GM23338 (cell line): ENCODE data around the gene SH3GL2. TPM values are rescaled to one million over a fixed set of nuclear protein-coding genes. Genes with fewer than 3 reads are reported as not detected.

Experiments used
- ATAC-seq: fragments of 200-7000 bp; cut with Tn5 transposase; 3 replicates; pipeline ENCODE4 v1.9.1; 2020
- DNase-seq: peaks from one replicate; pipeline ENCODE4 v3.0.0-alpha.2; 2015; ENCODE audit warnings: low spot score
- H2AFZ ChIP-seq: fragments of 200-600 bp; sonication (generic); 2 replicates; pipeline ENCODE4 v1.8.0; 2016; ENCODE audit warnings: antibody characterized with exemption, mild to moderate bottlenecking, moderate library complexity
- H3F3A ChIP-seq: fragments of 200-600 bp; sonication (generic); replicated peaks from 2 replicates; pipeline ENCODE4 v1.8.0; 2017; ENCODE audit warnings: antibody characterized with exemption, mixed run types, low read depth
- H3K27ac ChIP-seq: fragments of 200-600 bp; sonication (generic); 2 replicates; pipeline ENCODE4 v1.6.1; 2016; ENCODE audit warnings: low read depth
- H3K27me3 ChIP-seq: fragments of 200-600 bp; sonication (generic); 2 replicates; pipeline ENCODE4 v1.8.0; 2016; ENCODE audit warnings: mild to moderate bottlenecking, mixed run types, moderate library complexity; ENCODE audit not compliant: insufficient read depth
- H3K36me3 ChIP-seq: fragments of 200-600 bp; sonication (generic); 2 replicates; pipeline ENCODE4 v1.8.0; 2016; ENCODE audit warnings: mild to moderate bottlenecking; ENCODE audit not compliant: insufficient read depth
- H3K4me1 ChIP-seq: fragments of 200-600 bp; sonication (generic); 2 replicates; pipeline ENCODE4 v1.8.0; 2016; ENCODE audit warnings: mild to moderate bottlenecking, moderate library complexity; ENCODE audit not compliant: insufficient read depth
- H3K4me2 ChIP-seq: fragments of 200-600 bp; sonication (generic); 2 replicates; pipeline ENCODE4 v1.7.1; 2017; ENCODE audit warnings: mixed run types
- H3K4me3 ChIP-seq: fragments of 200-600 bp; sonication (generic); 2 replicates; pipeline ENCODE4 v1.6.1; 2016; ENCODE audit warnings: mixed run types
- H3K79me2 ChIP-seq: fragments of 200-600 bp; sonication (generic); replicated peaks from 2 replicates; pipeline ENCODE4 v1.8.0; 2017; ENCODE audit warnings: mild to moderate bottlenecking; ENCODE audit not compliant: insufficient read depth
- H3K9me2 ChIP-seq: fragments of 200-600 bp; sonication (generic); 2 replicates; pipeline ENCODE4 v1.8.0; 2017; ENCODE audit not compliant: insufficient read depth
- H4K20me1 ChIP-seq: fragments of 200-600 bp; sonication (generic); replicated peaks from 2 replicates; pipeline ENCODE4 v1.8.0; 2017; ENCODE audit warnings: mild to moderate bottlenecking; ENCODE audit not compliant: insufficient read depth
- H3K27ac Mint-ChIP-seq: 2 replicates; pipeline ENCODE4 v1.8.0; 2020; ENCODE audit warnings: inconsistent platforms, mild to moderate bottlenecking, moderate library complexity, mixed read lengths
- H3K27me3 Mint-ChIP-seq: 3 replicates; pipeline ENCODE4 v1.8.0; 2022; ENCODE audit warnings: low read depth, mild to moderate bottlenecking, moderate library complexity, mixed read lengths, inconsistent platforms; ENCODE audit not compliant: insufficient read depth, poor library complexity
- H3K36me3 Mint-ChIP-seq: 3 replicates; pipeline ENCODE4 v1.8.0; 2021; ENCODE audit warnings: low read depth, mild to moderate bottlenecking, inconsistent platforms, moderate library complexity, mixed read lengths
- H3K4me1 Mint-ChIP-seq: 3 replicates; pipeline ENCODE4 v1.8.0; 2020; ENCODE audit warnings: mild to moderate bottlenecking, inconsistent platforms, mixed read lengths
- H3K4me3 Mint-ChIP-seq: 3 replicates; pipeline ENCODE4 v1.8.0; 2021; ENCODE audit warnings: moderate library complexity, mild to moderate bottlenecking, inconsistent platforms, mixed read lengths
- H3K9me3 Mint-ChIP-seq: 3 replicates; pipeline ENCODE4 v1.8.0; 2020; ENCODE audit warnings: moderate library complexity, mild to moderate bottlenecking, inconsistent platforms, mixed read lengths
- JUNB ChIP-seq: IDR thresholded peaks from one replicate; pipeline ENCODE4 v1.6.1; 2016; ENCODE audit warnings: antibody characterized with exemption; ENCODE audit not compliant: unreplicated experiment
- POLR2AphosphoS5 ChIP-seq: IDR thresholded peaks from 2 replicates; pipeline ENCODE4 v1.6.1; 2016; ENCODE audit warnings: antibody characterized with exemption, low read depth
- ZNF114 ChIP-seq: fragments of 250-450 bp; sonication (Bioruptor Pico); IDR thresholded peaks from 2 replicates; pipeline ENCODE4 v1.5.0; 2020; ENCODE audit warnings: mild to moderate bottlenecking, moderate library complexity
- polyA plus RNA-seq: library from polyadenylated mRNA; unstranded; fragments of >200 nt; fragmentation: Nextera tagmentation; extraction: Ambion mirVana; gene quantifications from 2 replicates; pipeline ENCODE4 v1.2.1, GENCODE V29; 2016
- total RNA-seq: library from RNA; depleted of rRNA; stranded (reverse); fragments of >200 nt; shearing (Covaris generic); gene quantifications from 2 replicates; pipeline ENCODE4 v1.2.3, GENCODE V29; 2014
- TF ChIP-seq, protein P1 (sequence below): fragments of 250-450 bp; sonication (Bioruptor Pico); IDR thresholded peaks from 2 replicates; pipeline ENCODE4 v1.5.0; 2020; ENCODE audit warnings: mild to moderate bottlenecking, moderate library complexity
- TF ChIP-seq, protein P2 (sequence below), 2 experiments: fragments of 200-600 bp in 1 of 2; sonication (generic) in 1 of 2; conservative IDR thresholded peaks; 2 replicates each; pipeline versions ENCODE4 v1.5.1 to v1.6.1; 2016 to 2017; ENCODE audit warnings: antibody characterized with exemption in 2 of 2, low read depth in 2 of 2, mild to moderate bottlenecking in 2 of 2, moderate library complexity in 1 of 2

The SH3GL2 gene
- total and polyA plus RNA-seq, 2 experiments from 2014 or later = 5.9 to 8.6 TPM

DNA sequence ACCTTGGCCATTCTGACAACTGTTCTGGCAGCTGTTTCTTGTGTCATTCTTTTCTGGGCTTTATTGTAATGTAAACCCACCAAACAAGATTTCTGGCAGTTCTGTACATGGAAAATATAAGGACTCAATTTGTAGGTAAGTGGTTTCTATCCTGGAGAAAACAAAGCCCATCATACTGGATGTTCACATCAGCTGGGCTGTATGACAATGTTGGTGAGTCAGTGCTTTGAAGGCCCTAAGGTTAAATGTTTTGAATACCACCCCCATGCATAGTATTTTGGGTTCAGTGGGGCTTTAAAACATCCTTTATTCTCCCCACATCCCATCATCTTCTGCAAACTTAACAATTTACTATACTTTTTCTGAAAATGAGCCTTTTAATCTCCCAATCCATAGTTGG, 52.5 kb downstream of the SH3GL2 start:
- Histone ChIP-seq H3K27me3 (no peaks in the 10 kb centered on the region), H4K20me1 (0 out of 2 replicates have a peak, but pooled peaks cover 3% of the 10 kb centered on the region), H3K36me3 (no peaks in the 10 kb centered on the region), H3K27ac (no peak overlapping the region), H2AFZ (no peak overlapping the region), H3K9me2 (no peaks in the 10 kb centered on the region), H3F3A (no peaks in the 10 kb centered on the region), H3K79me2 (no peaks in the 10 kb centered on the region), H3K4me3 (no peak overlapping the region), H3K4me1 (peaks cover 5% of the 10 kb centered on the region), H3K4me2 (no peak overlapping the region)
- no peak for ATAC-seq
- TF ChIP-seq ZNF114 (CRISPR knock-in tag) (no peak), JUNB (no peak), POLR2AphosphoS5 (no peak)
- TF ChIP-seq, protein P1, sequence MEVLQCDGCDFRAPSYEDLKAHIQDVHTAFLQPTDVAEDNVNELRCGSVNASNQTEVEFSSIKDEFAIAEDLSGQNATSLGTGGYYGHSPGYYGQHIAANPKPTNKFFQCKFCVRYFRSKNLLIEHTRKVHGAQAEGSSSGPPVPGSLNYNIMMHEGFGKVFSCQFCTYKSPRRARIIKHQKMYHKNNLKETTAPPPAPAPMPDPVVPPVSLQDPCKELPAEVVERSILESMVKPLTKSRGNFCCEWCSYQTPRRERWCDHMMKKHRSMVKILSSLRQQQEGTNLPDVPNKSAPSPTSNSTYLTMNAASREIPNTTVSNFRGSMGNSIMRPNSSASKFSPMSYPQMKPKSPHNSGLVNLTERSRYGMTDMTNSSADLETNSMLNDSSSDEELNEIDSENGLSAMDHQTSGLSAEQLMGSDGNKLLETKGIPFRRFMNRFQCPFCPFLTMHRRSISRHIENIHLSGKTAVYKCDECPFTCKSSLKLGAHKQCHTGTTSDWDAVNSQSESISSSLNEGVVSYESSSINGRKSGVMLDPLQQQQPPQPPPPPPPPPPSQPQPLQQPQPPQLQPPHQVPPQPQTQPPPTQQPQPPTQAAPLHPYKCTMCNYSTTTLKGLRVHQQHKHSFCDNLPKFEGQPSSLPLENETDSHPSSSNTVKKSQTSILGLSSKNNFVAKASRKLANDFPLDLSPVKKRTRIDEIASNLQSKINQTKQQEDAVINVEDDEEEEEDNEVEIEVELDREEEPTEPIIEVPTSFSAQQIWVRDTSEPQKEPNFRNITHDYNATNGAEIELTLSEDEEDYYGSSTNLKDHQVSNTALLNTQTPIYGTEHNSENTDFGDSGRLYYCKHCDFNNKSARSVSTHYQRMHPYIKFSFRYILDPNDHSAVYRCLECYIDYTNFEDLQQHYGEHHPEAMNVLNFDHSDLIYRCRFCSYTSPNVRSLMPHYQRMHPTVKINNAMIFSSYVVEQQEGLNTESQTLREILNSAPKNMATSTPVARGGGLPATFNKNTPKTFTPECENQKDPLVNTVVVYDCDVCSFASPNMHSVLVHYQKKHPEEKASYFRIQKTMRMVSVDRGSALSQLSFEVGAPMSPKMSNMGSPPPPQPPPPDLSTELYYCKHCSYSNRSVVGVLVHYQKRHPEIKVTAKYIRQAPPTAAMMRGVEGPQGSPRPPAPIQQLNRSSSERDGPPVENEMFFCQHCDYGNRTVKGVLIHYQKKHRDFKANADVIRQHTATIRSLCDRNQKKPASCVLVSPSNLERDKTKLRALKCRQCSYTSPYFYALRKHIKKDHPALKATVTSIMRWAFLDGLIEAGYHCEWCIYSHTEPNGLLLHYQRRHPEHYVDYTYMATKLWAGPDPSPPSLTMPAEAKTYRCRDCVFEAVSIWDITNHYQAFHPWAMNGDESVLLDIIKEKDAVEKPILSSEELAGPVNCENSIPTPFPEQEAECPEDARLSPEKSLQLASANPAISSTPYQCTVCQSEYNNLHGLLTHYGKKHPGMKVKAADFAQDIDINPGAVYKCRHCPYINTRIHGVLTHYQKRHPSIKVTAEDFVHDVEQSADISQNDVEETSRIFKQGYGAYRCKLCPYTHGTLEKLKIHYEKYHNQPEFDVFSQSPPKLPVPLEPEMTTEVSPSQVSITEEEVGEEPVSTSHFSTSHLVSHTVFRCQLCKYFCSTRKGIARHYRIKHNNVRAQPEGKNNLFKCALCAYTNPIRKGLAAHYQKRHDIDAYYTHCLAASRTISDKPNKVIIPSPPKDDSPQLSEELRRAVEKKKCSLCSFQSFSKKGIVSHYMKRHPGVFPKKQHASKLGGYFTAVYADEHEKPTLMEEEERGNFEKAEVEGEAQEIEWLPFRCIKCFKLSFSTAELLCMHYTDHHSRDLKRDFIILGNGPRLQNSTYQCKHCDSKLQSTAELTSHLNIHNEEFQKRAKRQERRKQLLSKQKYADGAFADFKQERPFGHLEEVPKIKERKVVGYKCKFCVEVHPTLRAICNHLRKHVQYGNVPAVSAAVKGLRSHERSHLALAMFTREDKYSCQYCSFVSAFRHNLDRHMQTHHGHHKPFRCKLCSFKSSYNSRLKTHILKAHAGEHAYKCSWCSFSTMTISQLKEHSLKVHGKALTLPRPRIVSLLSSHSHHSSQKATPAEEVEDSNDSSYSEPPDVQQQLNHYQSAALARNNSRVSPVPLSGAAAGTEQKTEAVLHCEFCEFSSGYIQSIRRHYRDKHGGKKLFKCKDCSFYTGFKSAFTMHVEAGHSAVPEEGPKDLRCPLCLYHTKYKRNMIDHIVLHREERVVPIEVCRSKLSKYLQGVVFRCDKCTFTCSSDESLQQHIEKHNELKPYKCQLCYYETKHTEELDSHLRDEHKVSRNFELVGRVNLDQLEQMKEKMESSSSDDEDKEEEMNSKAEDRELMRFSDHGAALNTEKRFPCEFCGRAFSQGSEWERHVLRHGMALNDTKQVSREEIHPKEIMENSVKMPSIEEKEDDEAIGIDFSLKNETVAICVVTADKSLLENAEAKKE (CRISPR knock-in tag) = no peak
- TF ChIP-seq, protein P2, sequence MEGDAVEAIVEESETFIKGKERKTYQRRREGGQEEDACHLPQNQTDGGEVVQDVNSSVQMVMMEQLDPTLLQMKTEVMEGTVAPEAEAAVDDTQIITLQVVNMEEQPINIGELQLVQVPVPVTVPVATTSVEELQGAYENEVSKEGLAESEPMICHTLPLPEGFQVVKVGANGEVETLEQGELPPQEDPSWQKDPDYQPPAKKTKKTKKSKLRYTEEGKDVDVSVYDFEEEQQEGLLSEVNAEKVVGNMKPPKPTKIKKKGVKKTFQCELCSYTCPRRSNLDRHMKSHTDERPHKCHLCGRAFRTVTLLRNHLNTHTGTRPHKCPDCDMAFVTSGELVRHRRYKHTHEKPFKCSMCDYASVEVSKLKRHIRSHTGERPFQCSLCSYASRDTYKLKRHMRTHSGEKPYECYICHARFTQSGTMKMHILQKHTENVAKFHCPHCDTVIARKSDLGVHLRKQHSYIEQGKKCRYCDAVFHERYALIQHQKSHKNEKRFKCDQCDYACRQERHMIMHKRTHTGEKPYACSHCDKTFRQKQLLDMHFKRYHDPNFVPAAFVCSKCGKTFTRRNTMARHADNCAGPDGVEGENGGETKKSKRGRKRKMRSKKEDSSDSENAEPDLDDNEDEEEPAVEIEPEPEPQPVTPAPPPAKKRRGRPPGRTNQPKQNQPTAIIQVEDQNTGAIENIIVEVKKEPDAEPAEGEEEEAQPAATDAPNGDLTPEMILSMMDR (conservative IDR thresholded peaks at IDR 0.05; ENCODE audit: low read depth in 2 of 2) = no peak
- H3K4me3 Mint-ChIP-seq = no peak overlapping the region
- no peaks in the 10 kb centered on the region for H3K9me3 Mint-ChIP-seq
- no peaks in the 10 kb centered on the region for H3K27me3 Mint-ChIP-seq
- no peaks in the 10 kb centered on the region for H3K36me3 Mint-ChIP-seq
- no peak overlapping the region for H3K27ac Mint-ChIP-seq
- no peak for DNase-seq
- H3K4me1 Mint-ChIP-seq = peaks cover 17% of the 10 kb centered on the region
